ENCODE results near the gene ZNF432. TPM values are rescaled to one million over a fixed set of nuclear protein-coding genes. Genes with fewer than 3 reads are reported as not detected.

The ZNF432 gene
- total and polyA plus RNA-seq, 10 of the 15 experiments (the other 5 are each of a cell fraction or from before 2014, with no cell fraction given), result 1.7 to 7.2 (median 4.3) TPM

DNA sequence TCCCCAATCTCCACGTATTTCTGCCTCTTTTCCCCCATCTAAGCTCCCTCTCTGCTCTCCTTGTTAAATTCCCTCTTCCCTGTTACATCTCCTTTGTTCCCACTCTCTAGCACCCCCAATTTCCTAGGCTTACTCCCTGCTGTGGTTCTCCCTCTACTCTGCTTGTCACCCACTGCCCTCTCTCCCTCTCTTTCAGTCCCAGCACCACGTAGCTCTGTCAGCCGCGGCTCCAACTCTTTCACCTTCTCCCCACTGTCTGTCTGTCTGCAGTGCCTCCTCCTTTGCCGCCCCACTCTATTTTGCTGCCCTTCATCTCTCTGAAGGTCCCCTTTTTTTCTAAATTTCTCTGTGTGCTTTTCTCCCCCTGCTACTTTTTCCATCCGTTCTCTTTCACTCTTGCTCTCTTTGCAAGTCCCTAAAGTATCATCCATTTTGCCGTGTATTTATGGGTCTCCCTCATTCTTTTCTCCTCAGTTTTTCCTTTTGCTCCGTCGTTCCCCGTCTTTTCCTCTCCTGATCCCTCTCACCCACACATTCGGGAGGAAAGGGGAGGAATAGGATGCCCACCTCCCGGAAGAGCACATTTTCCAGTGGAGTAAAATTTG, 46.0 kb upstream of the ZNF432 start (continued):
- no peak for TF ChIP-seq CEBPZ (IDR thresholded peaks at IDR 0.05; ENCODE audit: low read depth, low read length)
- TF ChIP-seq RAD51 (IDR thresholded peaks at IDR 0.05), result no peak

DNA sequence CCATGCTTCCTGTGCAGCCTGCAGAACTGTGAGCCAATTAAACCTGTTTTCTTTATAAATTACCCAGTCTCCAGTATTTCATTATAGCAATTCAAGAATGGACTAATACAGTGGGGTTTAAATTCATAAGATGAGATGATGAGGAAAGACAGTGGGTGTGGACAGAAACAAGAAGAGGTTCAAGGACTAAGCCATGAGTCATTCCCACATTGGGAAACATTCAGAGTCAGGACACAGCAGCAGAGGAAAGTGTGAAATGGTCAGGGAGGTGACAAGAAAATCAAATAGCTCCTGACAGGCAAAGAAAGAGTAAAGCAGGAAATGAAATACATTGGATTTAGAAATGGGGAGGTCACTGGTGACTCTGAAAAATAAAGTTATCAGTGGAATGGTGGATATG, 37.8 kb upstream of the ZNF432 start:
- H3K4me1 ChIP-seq (ENCODE audit: control insufficient read depth, insufficient read depth, low read length), result no peaks in the 10 kb centered on the region
- ATAC-seq, result no peak
- H3K79me2 ChIP-seq (ENCODE audit: control insufficient read depth, insufficient read depth, low read length), result no peaks in the 10 kb centered on the region
- BruUV-seq (replicated peaks), result no TSS peak
- no peak overlapping the region for H3K4me3 ChIP-seq
- POLR2A ChIA-PET, result no interaction called here
- intact Hi-C loops (cut with micrococcal nuclease; ENCODE audit: unreplicated experiment) (no loop called here), in situ Hi-C loops (cut with MboI) (no loop called here)
- H3K27me3 ChIP-seq (replicated peaks in 1 of 2; ENCODE audit: control insufficient read depth in 2 of 2, insufficient read depth in 2 of 2, low read length in 1 of 2), result no peaks in the 10 kb centered on the region
- peaks cover 0 to 25% of the 10 kb centered on the region in 2 experiments for H3K36me3 ChIP-seq (ENCODE audit: control insufficient read depth in 2 of 2, insufficient read depth in 2 of 2, low read length in 1 of 2)
- CTCF ChIA-PET, result no interaction called here
- no peak overlapping the region for H3K4me2 ChIP-seq (ENCODE audit: control insufficient read depth, insufficient read depth)
- RAD21 ChIA-PET (ENCODE audit: unreplicated experiment), result no interaction called here
- no peak for DNase-seq (ENCODE audit: low read depth, low spot score)
- no peak for FAIRE-seq
- no peak overlapping the region for H3K9ac ChIP-seq (ENCODE audit: control insufficient read depth, insufficient read depth, low read length)
- no peaks in the 10 kb centered on the region for H4K20me1 ChIP-seq (ENCODE audit: control insufficient read depth, insufficient read depth)
- H3K27ac ChIP-seq (ENCODE audit: control insufficient read depth, insufficient read depth), result no peak overlapping the region
- H2AFZ ChIP-seq (ENCODE audit: control insufficient read depth, low read depth, low read length), result no peak overlapping the region
- peaks cover 41% of the 10 kb centered on the region for H3K9me3 ChIP-seq (replicated peaks; ENCODE audit: control insufficient read depth, insufficient read depth, low read length)
- SMC1A ChIA-PET (ENCODE audit: uncharacterized antibody, unreplicated experiment), result no interaction called here
- TF ChIP-seq IRF3 (IDR thresholded peaks at IDR 0.05) (no peak), SIN3A (IDR thresholded peaks at IDR 0.05; ENCODE audit: low read depth, low read length) (no peak), CHD4 (IDR thresholded peaks at IDR 0.05) (no peak), YBX1 (IDR thresholded peaks at IDR 0.05) (no peak), RBBP5 (conservative IDR thresholded peaks at IDR 0.05) (no peak), PKNOX1 (IDR thresholded peaks at IDR 0.05) (no peak), TAF1 (IDR thresholded peaks at IDR 0.05; ENCODE audit: borderline replicate concordance, low read depth, low read length) (no peak), EP300 (IDR thresholded peaks at IDR 0.05; ENCODE audit: borderline replicate concordance in 1 of 2, control insufficient read depth in 1 of 2, low read depth in 2 of 2, low read length in 2 of 2) (no peak), SMAD5 (IDR thresholded peaks at IDR 0.05; ENCODE audit: low read depth) (no peak), E2F4 (IDR thresholded peaks at IDR 0.05; ENCODE audit: low read depth, low read length) (no peak), NR2C1 (IDR thresholded peaks at IDR 0.05) (no peak)
- TF ChIP-seq, protein P1, sequence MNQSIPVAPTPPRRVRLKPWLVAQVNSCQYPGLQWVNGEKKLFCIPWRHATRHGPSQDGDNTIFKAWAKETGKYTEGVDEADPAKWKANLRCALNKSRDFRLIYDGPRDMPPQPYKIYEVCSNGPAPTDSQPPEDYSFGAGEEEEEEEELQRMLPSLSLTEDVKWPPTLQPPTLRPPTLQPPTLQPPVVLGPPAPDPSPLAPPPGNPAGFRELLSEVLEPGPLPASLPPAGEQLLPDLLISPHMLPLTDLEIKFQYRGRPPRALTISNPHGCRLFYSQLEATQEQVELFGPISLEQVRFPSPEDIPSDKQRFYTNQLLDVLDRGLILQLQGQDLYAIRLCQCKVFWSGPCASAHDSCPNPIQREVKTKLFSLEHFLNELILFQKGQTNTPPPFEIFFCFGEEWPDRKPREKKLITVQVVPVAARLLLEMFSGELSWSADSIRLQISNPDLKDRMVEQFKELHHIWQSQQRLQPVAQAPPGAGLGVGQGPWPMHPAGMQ (IDR thresholded peaks at IDR 0.05; ENCODE audit: borderline replicate concordance), result no peak
- TF ChIP-seq, protein P2, sequence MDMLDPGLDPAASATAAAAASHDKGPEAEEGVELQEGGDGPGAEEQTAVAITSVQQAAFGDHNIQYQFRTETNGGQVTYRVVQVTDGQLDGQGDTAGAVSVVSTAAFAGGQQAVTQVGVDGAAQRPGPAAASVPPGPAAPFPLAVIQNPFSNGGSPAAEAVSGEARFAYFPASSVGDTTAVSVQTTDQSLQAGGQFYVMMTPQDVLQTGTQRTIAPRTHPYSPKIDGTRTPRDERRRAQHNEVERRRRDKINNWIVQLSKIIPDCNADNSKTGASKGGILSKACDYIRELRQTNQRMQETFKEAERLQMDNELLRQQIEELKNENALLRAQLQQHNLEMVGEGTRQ (IDR thresholded peaks at IDR 0.05; ENCODE audit: borderline replicate concordance, low read depth, low read length), result no peak
